Testis (tissue), 5 donors: ENCODE measurements around the gene FBXW5. TPM values are rescaled to one million over a fixed set of nuclear protein-coding genes. Genes with fewer than 3 reads are reported as not detected.

ENCODE experiments used
- DNase-seq: peaks from one replicate; pipeline ENCODE4 v3.0.0-alpha.2; 2019
- H3K27ac ChIP-seq, 2 donors: fragments of 200-600 bp; sonication (generic); one replicate each; pipeline ENCODE4 v1.5.1; 2019
- H3K27me3 ChIP-seq: fragments of 200-600 bp; sonication (generic); one replicate; pipeline ENCODE4 v1.5.1; 2019
- H3K36me3 ChIP-seq: fragments of 200-600 bp; sonication (generic); one replicate; pipeline ENCODE4 v1.5.1; 2017; ENCODE audit warnings: low read depth; ENCODE audit errors: missing control alignments
- H3K4me1 ChIP-seq: fragments of 200-600 bp; sonication (generic); one replicate; pipeline ENCODE4 v1.5.1; 2019
- H3K4me3 ChIP-seq, 2 donors: fragments of 200-600 bp; sonication (generic); one replicate each; pipeline ENCODE4 v1.5.1; 2017 to 2019
- H3K9me3 ChIP-seq: fragments of 200-600 bp; sonication (generic); one replicate; pipeline ENCODE4 v1.5.1; 2017
- CTCF ChIP-seq, 3 experiments: fragments of 450-650 bp in 2 of 3; fragments of 200-600 bp in 1 of 3; sonication (generic) in 1 of 3; IDR thresholded peaks; one replicate each; pipeline ENCODE4 v1.5.1; 2016 to 2019; ENCODE audit warnings: antibody characterized with exemption in 3 of 3, mild to moderate bottlenecking in 2 of 3, moderate library complexity in 1 of 3
- POLR2A ChIP-seq: fragments of 450-650 bp; IDR thresholded peaks from one replicate; pipeline ENCODE4 v1.6.1; 2017; ENCODE audit warnings: antibody characterized with exemption, mild to moderate bottlenecking, moderate library complexity
- WGBS, 2 donors: methylation state at CpG; one replicate each; pipeline ENCODE4 v1.1.5; 2018; 5-methylcytosine and 5-hydroxymethylcytosine counted together
- intact Hi-C: fragments of 100-400 bp; cut with DNase I; formaldehyde crosslinking; loops from one replicate; pipeline ENCODE4 v1.15.1; 2023; ENCODE audit warnings: low total_unique reads
- long read RNA-seq, 2 donors: transcript quantifications; one replicate each; lab custom pipeline, GENCODE V29; 2026
- polyA plus RNA-seq: library from polyadenylated mRNA; stranded (reverse); fragments of 350-450 nt; fragmentation: Illumina TruSeq; extraction: RNeasy Lipid Tissue Mini Kit (QIAGEN cat#74804); gene quantifications from one replicate; pipeline ENCODE4 v1.2.3, GENCODE V29; 2014; ENCODE audit warnings: low read depth, low replicate concordance; ENCODE audit not compliant: insufficient read depth
- total RNA-seq, 2 donors: library from RNA; depleted of rRNA; stranded (reverse); fragments of >200 nt; gene quantifications; one replicate each; pipeline ENCODE4 v1.2.3, GENCODE V29; 2016

Gene FBXW5
- total RNA-seq (100 to 1,000 TPM; 509 to 749 TPM), polyA plus RNA-seq (452 TPM)
- long read RNA-seq, donor 1, transcript FBXW5-201 (9 exons, 2,274 nt): major isoform, 13 of 21 reads
- long read RNA-seq, donor 1, partial matches to known transcripts: 8 of 21 reads
- long read RNA-seq, donor 1, other reads (novel, unspliced or antisense): 0 of 21 reads
- long read RNA-seq, donor 2, transcript FBXW5-201 (9 exons, 2,274 nt): major isoform, 8 of 16 reads
- long read RNA-seq, donor 2, partial matches to known transcripts: 6 of 16 reads
- long read RNA-seq, donor 2, other reads (novel, unspliced or antisense): 0 of 16 reads

GRCh38 chr9:136944519-136945332, at the start of gene FBXW5, which contains the start of gene C8G:
FBXW5 (minus strand) TSS chr9:136944738; CDS start chr9:136944083, 655 bp downstream.
C8G (plus strand) TSS chr9:136945243; CDS start chr9:136945321, 78 bp downstream.
- 6 to 17% methylated on average over 19 to 67 of the region's 74 CpGs for WGBS, 2 donors
- Histone ChIP-seq H3K9me3 (no peaks in the 10 kb centered on the region), H3K4me1 (peaks cover 43% of the 10 kb centered on the region), H3K36me3 (no peaks in the 10 kb centered on the region), H3K4me3 (peak within 1 kb of the TSS; percentile 85 to 90), H3K27ac (peak within 1 kb of the TSS; percentile 74 to 87), H3K27me3 (no peaks in the 10 kb centered on the region)
- peak; percentile 94 for DNase-seq
- no peak for TF ChIP-seq POLR2A
- peak; percentile 100 for TF ChIP-seq CTCF (IDR thresholded peaks at IDR 0.05)
- intact Hi-C loops: loop anchor here (5.0 kb wide), 1 partner anchor 137 kb away; the partner anchor contains the start of gene RABL6

DNA sequence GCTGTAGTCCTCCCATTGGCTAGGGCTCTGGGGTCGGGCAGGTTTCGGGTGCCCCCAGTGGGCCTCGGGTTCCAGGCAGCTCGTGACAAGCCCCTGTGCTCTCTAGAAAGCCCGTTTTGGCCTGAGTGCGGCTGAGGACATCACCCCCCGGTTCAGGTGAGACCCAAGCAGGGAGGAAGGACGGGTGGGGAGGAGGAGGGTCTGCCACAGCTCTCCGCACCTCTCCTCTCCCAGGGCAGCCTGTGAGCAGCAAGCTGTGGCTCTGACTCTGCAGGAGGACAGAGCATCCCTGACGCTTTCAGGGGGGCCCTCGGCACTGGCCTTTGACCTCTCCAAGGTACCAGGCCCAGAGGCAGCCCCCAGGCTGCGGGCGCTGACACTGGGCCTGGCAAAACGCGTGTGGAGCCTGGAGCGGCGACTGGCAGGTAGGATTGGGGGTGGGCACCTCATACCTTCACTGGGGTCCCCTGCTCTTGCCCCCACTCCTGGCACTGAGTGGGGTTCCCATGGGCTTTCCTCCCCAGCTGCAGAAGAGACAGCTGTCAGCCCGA, 48.4 kb upstream of the FBXW5 start:
- TF ChIP-seq CTCF (IDR thresholded peaks at IDR 0.05) (no peak), POLR2A (no peak)
- Histone ChIP-seq H3K4me3 (peak overlapping the region; percentile 65 to 77), H3K36me3 (no peaks in the 10 kb centered on the region), H3K9me3 (no peaks in the 10 kb centered on the region), H3K27me3 (no peaks in the 10 kb centered on the region), H3K27ac (no peak overlapping the region), H3K4me1 (peaks cover 21% of the 10 kb centered on the region)
- WGBS, 2 donors: 35 to 56% methylated on average over 1 to 14 of the region's 18 CpGs
- no peak for DNase-seq
- intact Hi-C loops: no loop called here

- H3K4me3 ChIP-seq: peak within 1 kb of the TSS; percentile 65 to 77
- WGBS, 2 donors: 1% methylated on average over 40 of the region's 92 CpGs; no CpG with 5 or more reads in 1 of the 2 donors
- no peaks in the 10 kb centered on the region for H3K27me3 ChIP-seq
- peak; percentile 94 for DNase-seq
- TF ChIP-seq POLR2A: no peak
- TF ChIP-seq CTCF (IDR thresholded peaks at IDR 0.05): peak in 1 of 3 experiments; percentile 8
- intact Hi-C loops: no loop called here
- peaks cover 21% of the 10 kb centered on the region for H3K4me1 ChIP-seq
- no peaks in the 10 kb centered on the region for H3K36me3 ChIP-seq
- H3K27ac ChIP-seq: peak within 1 kb of the TSS; percentile 70 to 82
- H3K9me3 ChIP-seq: no peaks in the 10 kb centered on the region
These were observed 47.7 kb upstream of the FBXW5 start, which contains the start of gene PAXX for GRCh38 chr9:136991993-136992818. PAXX (plus strand) TSS chr9:136992422; CDS start chr9:136992444, 22 bp downstream.

DNA sequence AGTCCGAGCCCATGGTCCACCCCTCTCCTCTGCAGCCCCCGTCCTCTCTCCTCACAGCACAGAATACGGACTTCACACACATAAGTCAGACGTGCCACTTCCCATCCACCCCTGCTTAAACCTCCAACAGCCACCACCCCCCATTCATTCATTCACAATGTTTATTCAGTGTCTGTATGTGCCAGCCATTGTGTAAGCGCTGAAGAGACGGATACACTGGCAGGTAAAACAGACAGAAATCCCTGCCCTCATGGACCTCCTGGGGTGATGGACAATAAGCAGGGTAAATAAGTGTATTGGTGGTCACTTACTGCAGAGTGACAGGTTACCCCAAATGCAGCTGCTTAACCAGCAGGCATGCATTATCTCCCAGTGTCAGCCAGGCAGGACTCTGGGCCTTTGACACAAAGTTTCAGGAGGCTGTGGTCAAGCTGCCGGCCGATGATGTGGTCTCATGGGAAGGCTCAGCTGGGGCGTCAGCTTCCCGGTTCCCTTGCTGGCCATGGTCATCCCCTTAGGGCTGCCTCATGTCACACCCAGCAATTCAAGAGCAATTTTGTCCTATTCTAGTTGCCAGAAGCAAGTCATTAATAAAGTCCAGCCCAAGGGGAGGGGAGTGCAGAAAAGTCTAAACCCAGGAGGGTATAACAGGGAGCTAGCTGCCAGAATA, 45.8 kb upstream of the FBXW5 start:
- intact Hi-C loops: no loop called here
- no peaks in the 10 kb centered on the region for H3K9me3 ChIP-seq
- no peaks in the 10 kb centered on the region for H3K27me3 ChIP-seq
- TF ChIP-seq CTCF (IDR thresholded peaks at IDR 0.05) (no peak), POLR2A (no peak)
- H3K36me3 ChIP-seq: no peaks in the 10 kb centered on the region
- H3K4me1 ChIP-seq: peaks cover 19% of the 10 kb centered on the region
- peak overlapping the region in 1 of 2 donors; percentile 19 for H3K27ac ChIP-seq
- H3K4me3 ChIP-seq: no peak overlapping the region
- WGBS, 2 donors: 93 to 97% methylated on average over 10 of the region's 10 CpGs
- DNase-seq: no peak
